K562 (cell line): Measurements from ENCODE around the gene TERT. TPM values are rescaled to one million over a fixed set of nuclear protein-coding genes. Genes with fewer than 3 reads are reported as not detected.
"Not testable (repeated sequence)": the region's sequence is repeated elsewhere in the genome, so short reads cannot be mapped to it uniquely, and the experiment has no call there.

Source experiments
- ATAC-seq: fragments of 200-7000 bp; cut with Tn5 transposase; 3 replicates; pipeline ENCODE4 v1.9.1; 2020; ENCODE audit warnings: moderate library complexity
- BruUV-seq: library from RNA; stranded (reverse); fragments of 400-500 nt; replicated peaks from 2 replicates; lab custom pipeline; 2021; lab: Mats Ljungman, UMichigan
- CTCF ChIA-PET: fragments of 300-600 bp; formaldehyde crosslinking; extraction: SDS; loops from one replicate; lab custom pipeline; 2021; ENCODE audit warnings: low intra/inter-chr PET ratio; lab: Yijun Ruan, JAX
- POLR2A ChIA-PET: fragments of 300-600, 350-650 bp; sonication (Branson Sonifier 250); formaldehyde crosslinking; extraction: SDS; loops from one replicate; lab custom pipeline; 2021; ENCODE audit warnings: antibody characterized with exemption, inconsistent platforms; lab: Yijun Ruan, JAX
- DNase-seq, 4 experiments: peaks; one replicate each; pipeline versions ENCODE4 v3.0.0 to v3.0.0-alpha.2; 2011 to 2018; ENCODE audit warnings: low spot score in 3 of 4, mixed read lengths in 3 of 4; ENCODE audit errors: extremely low read depth in 1 of 4
- FAIRE-seq: peaks from 2 replicates; lab custom pipeline; 2011; peaks lifted over from hg19 to GRCh38; lab: Jason Lieb, UNC
- H2AFZ ChIP-seq: 2 replicates; pipeline ENCODE4 v1.6.0; 2011; ENCODE audit warnings: low read depth, low read length, control low read depth, inconsistent platforms
- H3K27ac ChIP-seq: fragments of 200-600 bp; 3 replicates; pipeline ENCODE4 v1.8.0; 2011; ENCODE audit warnings: low read depth, mild to moderate bottlenecking, control low read depth, inconsistent platforms, low read length, moderate library complexity, mixed read lengths; ENCODE audit errors: extremely low read depth
- H3K27me3 ChIP-seq, 2 experiments: fragments of 300-600 bp in 1 of 2; 2 replicates in 1 of 2; 3 replicates in 1 of 2; pipeline versions ENCODE4 v1.6.0 to v1.8.0; 2011; ENCODE audit warnings: inconsistent platforms in 2 of 2, low read length in 2 of 2, mild to moderate bottlenecking in 1 of 2, mixed read lengths in 1 of 2, moderate library complexity in 1 of 2; ENCODE audit not compliant: control insufficient read depth in 2 of 2, insufficient read depth in 2 of 2
- H3K36me3 ChIP-seq: fragments of 300-600 bp; 3 replicates; pipeline ENCODE4 v1.8.0; 2011; ENCODE audit warnings: mild to moderate bottlenecking, low read length, inconsistent platforms; ENCODE audit not compliant: control insufficient read depth, insufficient read depth
- H3K4me1 ChIP-seq, 2 experiments: fragments of 200-600 bp in 1 of 2; replicated peaks in 1 of 2; 2 replicates in 1 of 2; 3 replicates in 1 of 2; pipeline versions ENCODE4 v1.5.1 to v1.8.0; 2011; ENCODE audit warnings: inconsistent platforms in 2 of 2, low read length in 2 of 2, mild to moderate bottlenecking in 1 of 2, mixed read lengths in 1 of 2, moderate library complexity in 1 of 2; ENCODE audit not compliant: control insufficient read depth in 2 of 2, insufficient read depth in 2 of 2
- H3K4me2 ChIP-seq: 2 replicates; pipeline ENCODE4 v1.6.1; 2011; ENCODE audit warnings: low read length, control low read depth, inconsistent platforms, mixed read lengths; ENCODE audit not compliant: insufficient read depth
- H3K4me3 ChIP-seq: fragments of 200-600 bp; sonication (generic), shearing (Covaris generic); 2 replicates; pipeline ENCODE4 v1.5.1; 2016; ENCODE audit warnings: control low read depth, inconsistent platforms
- H3K79me2 ChIP-seq: fragments of 200-600 bp; 3 replicates; pipeline ENCODE4 v1.8.0; 2011; ENCODE audit warnings: low read length, inconsistent platforms; ENCODE audit not compliant: control insufficient read depth, insufficient read depth
- H3K9ac ChIP-seq, 2 experiments: 2 replicates each; pipeline versions ENCODE4 v1.6.0 to v1.6.1; 2011; ENCODE audit warnings: low read depth in 2 of 2, low read length in 2 of 2, control low read depth in 1 of 2, inconsistent platforms in 1 of 2, mild to moderate bottlenecking in 1 of 2, mixed read lengths in 1 of 2; ENCODE audit not compliant: insufficient read depth in 1 of 2
- H3K9me1 ChIP-seq: one replicate; pipeline ENCODE4 v1.6.0; 2011; ENCODE audit warnings: inconsistent platforms, mild to moderate bottlenecking, low read length, moderate library complexity; ENCODE audit not compliant: control insufficient read depth, insufficient read depth
- H3K9me3 ChIP-seq: replicated peaks from 2 replicates; pipeline ENCODE4 v1.5.1; 2011; ENCODE audit warnings: low read depth, low read length, inconsistent platforms; ENCODE audit not compliant: control insufficient read depth, insufficient read depth
- H4K20me1 ChIP-seq: replicated peaks from 2 replicates; pipeline ENCODE4 v1.6.1; 2011; ENCODE audit warnings: low read length, inconsistent platforms, mixed read lengths; ENCODE audit not compliant: control insufficient read depth, insufficient read depth
- ATF1 ChIP-seq, 2 experiments: fragments of 450-650 bp in 1 of 2; IDR thresholded peaks; 2 replicates each; pipeline ENCODE4 v1.6.1; 2016; ENCODE audit warnings: missing compliant biosample characterization in 1 of 2, missing genetic modification characterization in 1 of 2
- RBFOX2 ChIP-seq: fragments of 200-400 bp; formaldehyde crosslinking; IDR thresholded peaks from 2 replicates; pipeline ENCODE4 v1.6.1; 2017; ENCODE audit warnings: low read depth, mild to moderate bottlenecking, low read length, moderate library complexity
- RCOR1 ChIP-seq, 2 experiments: IDR thresholded peaks; 2 replicates each; pipeline ENCODE4 v1.6.1; 2012; ENCODE audit warnings: low read depth in 2 of 2, low read length in 2 of 2, borderline replicate concordance in 1 of 2, improper control_type of control experiment in 1 of 2
- SMARCB1 ChIP-seq: IDR thresholded peaks from 2 replicates; pipeline ENCODE4 v1.6.1; 2011; ENCODE audit warnings: improper control_type of control experiment, low read depth; ENCODE audit not compliant: insufficient read length
- ZFP36 ChIP-seq: fragments of 150-350 bp; IDR thresholded peaks from 2 replicates; pipeline ENCODE4 v1.6.1; 2018; ENCODE audit warnings: low read length, low read depth; ENCODE audit not compliant: partially characterized antibody
- ZKSCAN1 ChIP-seq: fragments of 150-350 bp; IDR thresholded peaks from 2 replicates; pipeline ENCODE4 v1.6.1; 2016; ENCODE audit warnings: low read depth, low read length
- ZKSCAN8 ChIP-seq: fragments of 200-800 bp; sonication (Bioruptor generic); IDR thresholded peaks from 2 replicates; pipeline ENCODE4 v1.6.1; 2016; ENCODE audit warnings: missing genetic modification characterization, missing compliant biosample characterization
- ZNF518B ChIP-seq: fragments of 250-450 bp; sonication (Bioruptor Pico); IDR thresholded peaks from 2 replicates; pipeline ENCODE4 v1.5.0; 2021; ENCODE audit warnings: mild to moderate bottlenecking, moderate library complexity
- WGBS: fragments of 100-300 bp; shearing (Covaris generic); methylation state at CpG from one replicate; pipeline ENCODE4 v1.1.6; 2016; ENCODE audit warnings: low coverage, mixed read lengths; ENCODE audit not compliant: insufficient coverage; ENCODE audit errors: missing lambda C conversion rate; 5-methylcytosine and 5-hydroxymethylcytosine counted together
- in situ Hi-C: fragments of 300-500 bp; cut with MboI; formaldehyde crosslinking; loops from 4 replicates; pipeline ENCODE4 v1.15.0; 2018; ENCODE audit warnings: inconsistent platforms, mixed read lengths
- intact Hi-C: fragments of 100-400 bp; cut with micrococcal nuclease; formaldehyde crosslinking; loops from 2 replicates; pipeline ENCODE4 v1.14.2; 2022
- polyA plus RNA-seq, 8 experiments: library from polyadenylated mRNA; depleted of rRNA in 4 of 8; stranded (reverse) in 5 of 8; unstranded in 3 of 8; fragments of >200 nt; fragmentation: Nextera tagmentation in 2 of 8; fragmentation: Illumina TruSeq in 1 of 8; extraction: Ambion mirVana in 2 of 8; extraction: Trizol in 1 of 8; gene quantifications; 2 replicates each; pipeline versions ENCODE4 v1.2.1 to v1.2.3, GENCODE V29; 2011 to 2014; ENCODE audit warnings: inconsistent platforms in 1 of 8, missing spikeins in 1 of 8
- total RNA-seq, 7 experiments: library from RNA; depleted of rRNA in 6 of 7; stranded (reverse); fragments of >200 nt in 6 of 7; fragmentation: Illumina TruSeq in 2 of 7; extraction: Trizol in 2 of 7; gene quantifications; 2 replicates each; pipeline versions ENCODE4 v1.2.1 to v1.2.3, GENCODE V29; 2011 to 2021; ENCODE audit warnings: low replicate concordance in 1 of 7

The TERT gene
- total and polyA plus RNA-seq, 9 of the 15 experiments (the other 6 are each of a cell fraction or from before 2014, with no cell fraction given): 0.08 to 4.5 (median 0.98) TPM; not detected in 1

GRCh38 chr5:1333986-1334385, 39.1 kb upstream of the TERT start (continued):
- TF ChIP-seq ZNF518B: no peak
- peak; percentile 45; the same call in 1 of the 2 replicates for TF ChIP-seq RBFOX2
- TF ChIP-seq SMARCB1: no peak

- intact Hi-C loops; H3K9ac ChIP-seq; H3K9me1 ChIP-seq; ATAC-seq; BruUV-seq; H3K27ac ChIP-seq; TF ChIP-seq ATF1 (tag; IDR thresholded peaks at IDR 0.05): not testable (repeated sequence)
- H3K36me3 ChIP-seq: peaks cover 92% of the 10 kb centered on the region
- 87% methylated on average over 5 of the region's 5 CpGs for WGBS
- POLR2A ChIA-PET: interaction anchor here (3.0 kb wide), 1 partner anchor 10 kb away, joined by 19 read pairs; no protein-coding TSS in a partner anchor
- peaks cover 0 to 27% of the 10 kb centered on the region in 2 experiments; a peak in 2 of 5 replicates for H3K4me1 ChIP-seq
- TF ChIP-seq ZKSCAN8 (CRISPR knock-in tag) (peak; percentile 99), ZFP36 (peak; percentile 55), ZKSCAN1 (0 out of 2 replicates have a peak, but pooled peaks have one; percentile 17), ATF1 (CRISPR knock-in tag; IDR thresholded peaks at IDR 0.05) (0 out of 2 replicates have a peak, but pooled peaks have one; percentile 13), RCOR1 (IDR thresholded peaks at IDR 0.05; ENCODE audit: borderline replicate concordance in 1 of 2, low read depth in 2 of 2, low read length in 2 of 2) (peak in 1 of 2 experiments; percentile 6; a peak in 1 of 4 replicates)
- TF ChIP-seq, all 486 proteins: peak for 5; not testable (repeated sequence) for 481
- DNase-seq (peak in 2 of 4 experiments; percentile 42 to 53), FAIRE-seq (peak; percentile 92)
- CTCF ChIA-PET, in situ Hi-C loops, H3K4me3 ChIP-seq, H3K9me3 ChIP-seq, H3K79me2 ChIP-seq, H3K27me3 ChIP-seq, H2AFZ ChIP-seq, H3K4me2 ChIP-seq: not testable (repeated sequence)
- peaks cover 33% of the 10 kb centered on the region for H4K20me1 ChIP-seq
Measured at GRCh38 chr5:1333286-1333685, 38.4 kb upstream of the TERT start.
